Adrenal gland (tissue), 12 donors: Measurements from ENCODE around the gene GGT5. TPM values are rescaled to one million over a fixed set of nuclear protein-coding genes. Genes with fewer than 3 reads are reported as not detected.
A peak's percentile ranks its signal among the peaks of the same experiment; 100 is the strongest.

ENCODE experiments used
- DNase-seq, 7 donors: peaks; one replicate each; pipeline ENCODE4 v3.0.0-alpha.2; 2019 to 2020
- H3K27ac ChIP-seq, 5 donors: fragments of 200-600 bp; sonication (generic) in 4 of 5; 1 replicate in 3 of 5; 2 replicates in 2 of 5; pipeline versions ENCODE4 v1.5.1 to v1.8.0; 2016 to 2020; ENCODE audit warnings: mild to moderate bottlenecking in 1 of 5
- H3K27me3 ChIP-seq: fragments of 200-600 bp; 2 replicates; pipeline ENCODE4 v1.8.0; 2021
- H3K36me3 ChIP-seq, 2 donors: fragments of 200-600 bp; replicated peaks in 1 of 2; 1 replicate in 1 of 2; 2 replicates in 1 of 2; pipeline versions ENCODE4 v1.5.1 to v1.8.0; 2018 to 2022
- H3K4me1 ChIP-seq, 2 donors: fragments of 200-600 bp; replicated peaks in 1 of 2; 1 replicate in 1 of 2; 2 replicates in 1 of 2; pipeline versions ENCODE4 v1.5.1 to v1.8.0; 2018 to 2021
- H3K4me3 ChIP-seq, 4 donors: fragments of 200-600 bp; sonication (generic) in 3 of 4; one replicate each; pipeline ENCODE4 v1.5.1; 2016 to 2018
- H3K9me3 ChIP-seq, 3 donors: fragments of 200-600 bp; sonication (generic) in 1 of 3; replicated peaks in 1 of 3; 1 replicate in 2 of 3; 2 replicates in 1 of 3; pipeline versions ENCODE4 v1.5.1 to v1.8.0; 2016 to 2021
- CTCF ChIP-seq, 6 experiments: fragments of 450-650 bp in 4 of 6; fragments of 200-600 bp in 2 of 6; sonication (generic) in 1 of 6; IDR thresholded peaks; 1 replicate in 5 of 6; 2 replicates in 1 of 6; pipeline versions ENCODE4 v1.5.1 to v1.8.0; 2016 to 2021; ENCODE audit warnings: antibody characterized with exemption in 6 of 6, mild to moderate bottlenecking in 2 of 6, moderate library complexity in 1 of 6
- POLR2A ChIP-seq, 2 donors: fragments of 450-650 bp; IDR thresholded peaks; one replicate each; pipeline ENCODE4 v1.6.1; 2017; ENCODE audit warnings: antibody characterized with exemption in 2 of 2, mild to moderate bottlenecking in 2 of 2, moderate library complexity in 1 of 2
- WGBS, 4 donors: extraction: QIAGEN DNeasy Blood & Tissue Kit in 2 of 4; methylation state at CpG; one replicate each; pipeline versions ENCODE4 v1.1.5 to v1.1.7; 2013 to 2017; 5-methylcytosine and 5-hydroxymethylcytosine counted together
- intact Hi-C, 2 donors: fragments of 100-400 bp; cut with DNase I; formaldehyde crosslinking; loops; one replicate each; pipeline versions ENCODE4 v1.14.1 to v1.15.0; 2022 to 2023
- polyA plus RNA-seq, 3 donors: library from polyadenylated mRNA; stranded (reverse); fragments of 200-250 nt in 2 of 3; fragments of 350-450 nt in 1 of 3; fragmentation: Illumina TruSeq in 1 of 3; extraction: RNeasy Lipid Tissue Mini Kit (QIAGEN cat#74804) in 1 of 3; gene quantifications; one replicate each; pipeline ENCODE4 v1.2.3, GENCODE V29; 2013 to 2014
- total RNA-seq, 9 donors: library from RNA; depleted of rRNA in 4 of 9; stranded (reverse); fragments of >200 nt in 4 of 9; fragments of 120-200 nt in 1 of 9; fragmentation: NEBNext Ultra II Directional in 1 of 9; extraction: Animal tissue kit (Norgen Biotek cat#: 25700) in 1 of 9; gene quantifications; one replicate each; pipeline versions ENCODE4 v1.1.0 to v1.2.4, GENCODE V29; 2013 to 2023
- donor health status: healthy with polysubstance abuse.
- donor health status: Bipolar disorder and iron deficiency.
- donor health status: DM: yes; HTN: yes; CAD: no.
- donor health status: DM: no; HTN: no; CAD: no.
- donor health status: DM: no; HTN: no; CAD: no.
- donor health status: DM: yes; HTN: yes; CAD: no.

The GGT5 gene
- total and polyA plus RNA-seq, 12 donors: 7.5 to 149 (median 78.5) TPM

- WGBS, 4 donors: 92 to 100% (median 95%) methylated on average over 3 to 12 of the region's 12 CpGs
- Histone ChIP-seq H3K27ac (no peak overlapping the region), H3K36me3 (peaks cover 0 to 56% of the 10 kb centered on the region in 2 donors), H3K4me1 (peaks cover 0 to 5% of the 10 kb centered on the region in 2 donors), H3K27me3 (no peaks in the 10 kb centered on the region), H3K9me3 (no peaks in the 10 kb centered on the region), H3K4me3 (no peak overlapping the region)
- DNase-seq: no peak
- intact Hi-C loops: loop anchor here (5.0 to 10.0 kb wide), 3 partner anchors 65 to 217 kb away; no protein-coding TSS in a partner anchor
- no peak for TF ChIP-seq POLR2A (IDR thresholded peaks at IDR 0.05)
- no peak for TF ChIP-seq CTCF (IDR thresholded peaks at IDR 0.05)
Observed at GRCh38 chr22:24171822-24172221, 73.1 kb downstream of the GGT5 start.

- 85 to 92% (median 90%) methylated on average over 5 of the region's 5 CpGs; no CpG with 5 or more reads in 1 of the 4 donors for WGBS, 4 donors
- Histone ChIP-seq H3K4me1 (peaks cover 0 to 5% of the 10 kb centered on the region in 2 donors), H3K9me3 (no peaks in the 10 kb centered on the region), H3K4me3 (no peak overlapping the region), H3K27me3 (no peaks in the 10 kb centered on the region), H3K36me3 (peaks cover 0 to 60% of the 10 kb centered on the region in 2 donors), H3K27ac (peak overlapping the region in 1 of 5 donors; percentile 47)
- TF ChIP-seq CTCF (IDR thresholded peaks at IDR 0.05): no peak
- no peak for DNase-seq
- intact Hi-C loops: loop anchor here (5.0 to 10.0 kb wide), 3 partner anchors 63 to 216 kb away; no protein-coding TSS in a partner anchor
Observed at GRCh38 chr22:24170632-24171031, 74.2 kb downstream of the GGT5 start.

GRCh38 chr22:24170188-24170587, 74.7 kb downstream of the GGT5 start:
- Histone ChIP-seq H3K36me3 (peaks cover 0 to 63% of the 10 kb centered on the region in 2 donors), H3K4me1 (peaks cover 0 to 5% of the 10 kb centered on the region in 2 donors), H3K9me3 (no peaks in the 10 kb centered on the region), H3K27ac (peak overlapping the region in 1 of 5 donors; percentile 57), H3K27me3 (no peaks in the 10 kb centered on the region), H3K4me3 (no peak overlapping the region)
- DNase-seq: peak in 1 of 7 donors; percentile 91
- 71 to 93% (median 84%) methylated on average over 8 to 12 of the region's 12 CpGs for WGBS, 4 donors
- intact Hi-C loops: loop anchor here (5.0 to 10.0 kb wide), 3 partner anchors 63 to 215 kb away; no protein-coding TSS in a partner anchor
- no peak for TF ChIP-seq POLR2A (IDR thresholded peaks at IDR 0.05)

Other genes with a start within 250 kb of the GGT5 start
- gene GSTT4, start 239.6 kb downstream of the GGT5 start, total RNA-seq: not detected
- gene GSTT4, start 239.6 kb downstream of the GGT5 start, polyA plus RNA-seq: not detected
- gene CABIN1, start 233.8 kb downstream of the GGT5 start, total RNA-seq: 10 to 100 TPM; 20.0 to 63.8 (median 42.3) TPM
- gene CABIN1, start 233.8 kb downstream of the GGT5 start, polyA plus RNA-seq: 10 to 100 TPM; 15.4 to 80.9 (median 80.2) TPM
- gene SUSD2, start 63.6 kb downstream of the GGT5 start, total RNA-seq: 10 to 100 TPM in 5 of 9 donors, 1 to 10 TPM in 3, under 1 TPM in 1; 0.28 to 62.7 (median 15.2) TPM
- 10 to 100 TPM in 2 of 3 donors, 1 to 10 TPM in 1; 3.2 to 30.8 (median 23.2) TPM for gene SUSD2, start 63.6 kb downstream of the GGT5 start, polyA plus RNA-seq
- 100 to 1,000 TPM in 1 of 9 donors, 10 to 100 TPM in 8; 35.6 to 121 (median 59.0) TPM for gene SPECC1L, start 25.7 kb upstream of the GGT5 start, total RNA-seq
- gene SPECC1L, start 25.7 kb upstream of the GGT5 start, polyA plus RNA-seq: 10 to 100 TPM in 2 of 3 donors, 1 to 10 TPM in 1; 7.2 to 39.3 (median 11.6) TPM
- 10 to 100 TPM in 4 of 9 donors, 1 to 10 TPM in 5; 5.1 to 16.4 (median 6.6) TPM for gene ADORA2A, start 182.5 kb upstream of the GGT5 start, total RNA-seq
- 1 to 10 TPM; 2.9 to 8.5 (median 3.9) TPM for gene ADORA2A, start 182.5 kb upstream of the GGT5 start, polyA plus RNA-seq